ENCODE results near the gene SHPK. TPM values are rescaled to one million over a fixed set of nuclear protein-coding genes. Genes with fewer than 3 reads are reported as not detected.

Gene SHPK
- total and polyA plus RNA-seq, 8 donors, result 10.4 to 16.8 (median 13.8) TPM

- Histone ChIP-seq H3K27ac (no peak overlapping the region), H3K9me3 (no peaks in the 10 kb centered on the region), H3K4me1 (no peaks in the 10 kb centered on the region), H3K36me3 (no peaks in the 10 kb centered on the region), H3K27me3 (peaks cover 0 to 27% of the 10 kb centered on the region in 2 donors), H3K4me3 (no peak overlapping the region)
- DNase-seq (no peak), ATAC-seq (no peak)
- TF ChIP-seq CTCF (IDR thresholded peaks at IDR 0.05), result no peak
- intact Hi-C loops (cut with DNase I), result no loop called here
Observed at GRCh38 chr17:3675886-3676285, 39.8 kb upstream of the SHPK start.

GRCh38 chr17:3672571-3672970 is 36.5 kb upstream of the SHPK start:
- no peak for TF ChIP-seq CTCF (IDR thresholded peaks at IDR 0.05)
- Histone ChIP-seq H3K27me3 (peaks cover 0 to 7% of the 10 kb centered on the region in 2 donors), H3K4me1 (peaks cover 14 to 20% of the 10 kb centered on the region in 2 donors), H3K36me3 (no peaks in the 10 kb centered on the region), H3K27ac (no peak overlapping the region), H3K9me3 (no peaks in the 10 kb centered on the region), H3K4me3 (no peak overlapping the region)
- intact Hi-C loops (cut with DNase I), result no loop called here
- ATAC-seq, result no peak
- no peak for DNase-seq

GRCh38 chr17:3669548-3669947 is 33.5 kb upstream of the SHPK start:
- peaks cover 0 to 8% of the 10 kb centered on the region in 2 donors for H3K36me3 ChIP-seq
- no peak for TF ChIP-seq CTCF (IDR thresholded peaks at IDR 0.05)
- no peaks in the 10 kb centered on the region for H3K27me3 ChIP-seq
- DNase-seq (no peak), ATAC-seq (no peak)
- peak overlapping the region; percentile 98 to 99 for H3K4me3 ChIP-seq
- no peaks in the 10 kb centered on the region for H3K9me3 ChIP-seq
- intact Hi-C loops (cut with DNase I), result no loop called here
- H3K27ac ChIP-seq, result no peak overlapping the region
- peaks cover 26 to 40% of the 10 kb centered on the region in 2 donors for H3K4me1 ChIP-seq

GRCh38 chr17:3669085-3669347 is 33.0 kb upstream of the SHPK start:
- intact Hi-C loops (cut with DNase I), result no loop called here
- no peaks in the 10 kb centered on the region for H3K9me3 ChIP-seq
- no peaks in the 10 kb centered on the region for H3K27me3 ChIP-seq
- H3K27ac ChIP-seq, result peak overlapping the region; percentile 97 to 98
- H3K4me1 ChIP-seq, result peaks cover 26 to 40% of the 10 kb centered on the region in 2 donors
- peaks cover 0 to 13% of the 10 kb centered on the region in 2 donors for H3K36me3 ChIP-seq
- ATAC-seq (no peak), DNase-seq (no peak)
- no peak for TF ChIP-seq CTCF (IDR thresholded peaks at IDR 0.05)
- H3K4me3 ChIP-seq, result peak overlapping the region; percentile 98 to 99

GRCh38 chr17:3668279-3669084 is 32.4 kb upstream of the SHPK start, which contains the start of the genes EMC6 and TAX1BP3:
TSS of gene EMC6 (plus strand) at chr17:3668812. CDS start at chr17:3669147, 335 bp downstream.
TSS of gene TAX1BP3 (minus strand) at chr17:3668578. CDS start at chr17:3668526, 52 bp downstream.
- TF ChIP-seq CTCF (IDR thresholded peaks at IDR 0.05), result no peak
- peaks cover 26 to 40% of the 10 kb centered on the region in 2 donors for H3K4me1 ChIP-seq
- ATAC-seq, result peak; percentile 95
- intact Hi-C loops (cut with DNase I), result no loop called here
- H3K4me3 ChIP-seq, result peak within 1 kb of the TSS; percentile 98 to 99
- peak within 1 kb of the TSS; percentile 97 to 98 for H3K27ac ChIP-seq
- H3K36me3 ChIP-seq, result peaks cover 0 to 19% of the 10 kb centered on the region in 2 donors
- no peaks in the 10 kb centered on the region for H3K27me3 ChIP-seq
- no peaks in the 10 kb centered on the region for H3K9me3 ChIP-seq
- DNase-seq, result peak; percentile 98 to 100 (median 99)

Measured in left lung (tissue), 10 donors.